ENCODE data around the gene NUMB. TPM values are rescaled to one million over a fixed set of nuclear protein-coding genes. Genes with fewer than 3 reads are reported as not detected.

Gene NUMB
- total RNA-seq, 4 donors from 2014 or later: 27.7 to 52.8 (median 34.2) TPM

- DNase-seq: no peak
- Histone ChIP-seq H3K4me3 (no peak overlapping the region), H3K36me3 (peaks cover 0 to 76% (median 3%) of the 10 kb centered on the region in 3 donors), H3K9me3 (no peaks in the 10 kb centered on the region), H3K27ac (peak overlapping the region in 3 of 4 donors; percentile 10 to 33 (median 22)), H3K27me3 (no peaks in the 10 kb centered on the region), H3K4me1 (peaks cover 0 to 20% (median 0%) of the 10 kb centered on the region in 3 donors)
- TF ChIP-seq CTCF (IDR thresholded peaks at IDR 0.05): no peak
- TF ChIP-seq POLR2A (IDR thresholded peaks at IDR 0.05): no peak
- 56 to 76% methylated on average over 3 of the region's 3 CpGs for WGBS, 2 donors
- intact Hi-C loops (cut with DNase I): no loop called here
These were observed 168.6 kb downstream of the NUMB start for GRCh38 chr14:73289729-73290128.

DNA sequence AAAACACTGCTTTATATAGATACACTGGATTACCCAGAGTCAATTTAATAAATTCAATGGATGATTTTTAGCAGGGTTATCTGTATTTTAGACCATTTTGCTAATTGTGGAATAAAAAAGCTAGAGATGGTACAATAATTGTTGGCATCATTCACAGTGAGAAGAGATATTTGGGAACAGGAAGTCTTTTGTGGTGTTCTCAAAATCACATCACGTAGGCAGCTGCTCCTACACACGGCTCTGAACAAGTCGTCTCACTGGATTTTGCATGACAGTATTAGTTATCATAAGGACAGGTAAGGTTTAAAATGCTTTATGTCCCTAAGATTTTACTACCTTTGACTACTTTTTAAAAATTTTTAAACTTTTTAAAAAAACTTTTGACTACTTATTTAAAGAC is 169.0 kb downstream of the NUMB start:
- 42 to 56% methylated on average over 3 of the region's 3 CpGs for WGBS, 2 donors
- peaks cover 0 to 77% (median 3%) of the 10 kb centered on the region in 3 donors for H3K36me3 ChIP-seq
- no peaks in the 10 kb centered on the region for H3K27me3 ChIP-seq
- peak overlapping the region in 3 of 4 donors; percentile 22 to 55 (median 33) for H3K27ac ChIP-seq
- no peak overlapping the region for H3K4me3 ChIP-seq
- intact Hi-C loops (cut with DNase I): no loop called here
- H3K4me1 ChIP-seq: peaks cover 0 to 20% (median 0%) of the 10 kb centered on the region in 3 donors
- no peaks in the 10 kb centered on the region for H3K9me3 ChIP-seq
- no peak for DNase-seq
- TF ChIP-seq POLR2A (IDR thresholded peaks at IDR 0.05): no peak
- no peak for TF ChIP-seq CTCF (IDR thresholded peaks at IDR 0.05)

DNA sequence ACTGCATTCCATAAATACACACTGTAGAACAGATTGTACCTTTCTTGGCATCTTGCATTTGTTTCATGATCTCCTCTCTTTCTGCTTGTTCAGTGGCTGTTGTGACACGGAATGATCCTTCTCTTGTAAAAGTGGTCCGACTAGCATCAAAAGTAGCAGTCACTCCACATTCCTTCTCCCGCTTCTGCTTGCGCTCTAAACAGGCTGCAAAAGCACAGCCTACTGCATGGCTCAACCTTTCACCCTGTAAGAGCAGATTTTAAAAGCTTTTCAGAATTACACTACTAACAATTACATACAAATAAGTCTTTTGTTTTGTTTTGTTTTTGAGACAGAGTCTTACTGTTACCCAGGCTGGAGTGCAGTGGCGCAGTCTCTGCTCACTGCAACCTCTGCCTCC is 171.3 kb downstream of the NUMB start:
- intact Hi-C loops (cut with DNase I): no loop called here
- Histone ChIP-seq H3K27ac (no peak overlapping the region), H3K36me3 (peaks cover 6 to 87% (median 22%) of the 10 kb centered on the region in 3 donors), H3K4me1 (peaks cover 0 to 20% (median 0%) of the 10 kb centered on the region in 3 donors), H3K27me3 (no peaks in the 10 kb centered on the region), H3K9me3 (no peaks in the 10 kb centered on the region), H3K4me3 (no peak overlapping the region)
- no peak for DNase-seq
- TF ChIP-seq POLR2A (IDR thresholded peaks at IDR 0.05) (no peak), CTCF (IDR thresholded peaks at IDR 0.05) (no peak)
- 87 to 91% methylated on average over 5 of the region's 5 CpGs for WGBS, 2 donors

GRCh38 chr14:73286598-73286997 is 171.7 kb downstream of the NUMB start:
- no peaks in the 10 kb centered on the region for H3K27me3 ChIP-seq
- TF ChIP-seq CTCF (IDR thresholded peaks at IDR 0.05) (no peak), POLR2A (IDR thresholded peaks at IDR 0.05) (no peak)
- 95 to 96% methylated on average over 2 of the region's 2 CpGs for WGBS, 2 donors
- peaks cover 0 to 20% (median 0%) of the 10 kb centered on the region in 3 donors for H3K4me1 ChIP-seq
- intact Hi-C loops (cut with DNase I): no loop called here
- DNase-seq: no peak
- no peak overlapping the region for H3K27ac ChIP-seq
- H3K4me3 ChIP-seq: no peak overlapping the region
- no peaks in the 10 kb centered on the region for H3K9me3 ChIP-seq
- H3K36me3 ChIP-seq: peaks cover 6 to 87% (median 26%) of the 10 kb centered on the region in 3 donors

GRCh38 chr14:73285979-73286378 is 172.4 kb downstream of the NUMB start:
- intact Hi-C loops (cut with DNase I): no loop called here
- H3K4me3 ChIP-seq: no peak overlapping the region
- no peak overlapping the region for H3K27ac ChIP-seq
- 86 to 92% methylated on average over 1 of the region's 1 CpG for WGBS, 2 donors
- peaks cover 0 to 20% (median 0%) of the 10 kb centered on the region in 3 donors for H3K4me1 ChIP-seq
- peaks cover 6 to 87% (median 27%) of the 10 kb centered on the region in 3 donors for H3K36me3 ChIP-seq
- TF ChIP-seq CTCF (IDR thresholded peaks at IDR 0.05): no peak
- TF ChIP-seq POLR2A (IDR thresholded peaks at IDR 0.05): no peak
- no peak for DNase-seq
- H3K27me3 ChIP-seq: no peaks in the 10 kb centered on the region
- no peaks in the 10 kb centered on the region for H3K9me3 ChIP-seq
